Measurements from ENCODE around the gene EGFL7.

EGFL7 gene

DNA sequence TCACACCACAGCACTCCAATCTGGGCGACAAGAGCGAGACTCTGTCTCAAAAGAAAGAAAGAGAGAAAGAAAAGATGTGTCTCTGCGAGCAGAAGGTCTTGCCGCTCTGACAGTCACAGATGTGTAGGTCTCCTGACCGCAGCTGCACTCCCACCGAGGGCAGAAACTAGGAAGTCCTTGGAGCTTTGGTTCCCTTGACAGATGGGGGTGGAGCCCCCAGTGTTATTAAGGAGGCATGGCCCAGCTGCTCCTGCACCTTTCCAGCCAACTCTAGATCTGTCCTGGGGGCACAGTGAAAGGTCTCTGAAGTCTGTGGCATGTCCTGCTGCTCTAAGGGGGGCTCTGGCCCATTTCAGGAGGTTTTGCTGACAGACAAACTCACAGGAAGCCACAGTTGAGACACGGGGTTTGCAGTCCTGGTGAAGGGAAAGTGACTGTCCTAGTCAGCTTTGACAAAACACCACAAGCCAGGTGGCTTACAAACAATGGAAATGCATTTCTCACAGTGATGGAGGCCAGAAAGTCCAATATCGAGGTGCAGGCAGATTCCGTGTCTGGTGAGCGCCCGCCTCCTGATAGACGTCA is 40.7 kb downstream of the EGFL7 start:
- TF ChIP-seq CTCF (IDR thresholded peaks at IDR 0.05), result no peak

- TF ChIP-seq CTCF (IDR thresholded peaks at IDR 0.05), result no peak
Measured at GRCh38 chr9:136705564-136705963, 42.8 kb downstream of the EGFL7 start.

DNA sequence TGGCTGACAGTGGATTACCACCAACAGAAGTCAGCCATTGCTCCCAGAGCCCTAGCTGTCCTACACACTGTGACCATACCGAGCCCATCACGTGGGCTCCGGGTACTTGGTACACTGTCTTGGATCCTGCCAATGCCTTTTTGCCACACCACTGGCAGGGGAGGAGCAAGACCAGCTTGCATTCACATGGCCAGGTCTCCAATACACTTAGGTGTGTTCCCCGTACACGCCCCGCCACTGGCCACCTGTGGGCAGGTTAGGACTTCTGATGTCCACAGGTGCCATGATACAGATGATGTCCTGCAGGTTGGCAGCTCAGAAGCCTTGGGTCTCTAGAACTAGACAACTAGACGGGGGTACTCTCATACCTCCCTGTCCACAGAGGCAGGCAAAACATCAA is 44.3 kb downstream of the EGFL7 start:
- TF ChIP-seq CTCF (IDR thresholded peaks at IDR 0.05), result no peak

DNA sequence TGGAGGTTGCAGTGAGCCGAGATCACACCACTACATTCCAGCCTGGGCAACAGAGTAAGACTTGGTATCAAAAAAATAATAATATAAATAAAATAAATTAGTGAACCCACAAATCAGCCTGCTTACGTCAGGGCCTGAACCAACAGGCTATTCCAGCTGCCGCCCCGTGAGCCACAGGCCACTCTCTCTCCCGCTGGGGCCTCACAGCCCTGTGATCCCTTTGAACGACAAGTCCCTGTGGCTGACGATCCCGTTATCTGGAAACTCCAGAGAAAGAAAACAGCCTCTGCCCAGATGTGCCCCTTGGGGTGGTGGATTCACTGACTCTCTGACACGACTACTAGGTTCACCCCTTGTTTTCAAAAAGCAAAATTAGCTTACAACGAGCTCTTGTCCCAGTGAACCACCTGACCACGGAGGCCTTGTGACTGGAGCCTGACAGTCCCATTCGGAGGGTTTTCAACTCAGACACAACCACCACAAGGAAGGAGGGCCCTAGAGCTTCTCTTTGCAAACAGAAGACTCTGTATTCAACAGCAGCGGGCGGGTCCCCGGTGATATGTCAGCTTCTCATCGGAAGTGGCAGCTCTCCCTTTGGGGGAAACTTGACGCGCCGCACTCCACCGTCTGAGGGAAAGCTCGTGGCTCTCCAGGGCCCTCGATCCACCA is 45.3 kb downstream of the EGFL7 start:
- TF ChIP-seq CTCF (IDR thresholded peaks at IDR 0.05), result no peak

DNA sequence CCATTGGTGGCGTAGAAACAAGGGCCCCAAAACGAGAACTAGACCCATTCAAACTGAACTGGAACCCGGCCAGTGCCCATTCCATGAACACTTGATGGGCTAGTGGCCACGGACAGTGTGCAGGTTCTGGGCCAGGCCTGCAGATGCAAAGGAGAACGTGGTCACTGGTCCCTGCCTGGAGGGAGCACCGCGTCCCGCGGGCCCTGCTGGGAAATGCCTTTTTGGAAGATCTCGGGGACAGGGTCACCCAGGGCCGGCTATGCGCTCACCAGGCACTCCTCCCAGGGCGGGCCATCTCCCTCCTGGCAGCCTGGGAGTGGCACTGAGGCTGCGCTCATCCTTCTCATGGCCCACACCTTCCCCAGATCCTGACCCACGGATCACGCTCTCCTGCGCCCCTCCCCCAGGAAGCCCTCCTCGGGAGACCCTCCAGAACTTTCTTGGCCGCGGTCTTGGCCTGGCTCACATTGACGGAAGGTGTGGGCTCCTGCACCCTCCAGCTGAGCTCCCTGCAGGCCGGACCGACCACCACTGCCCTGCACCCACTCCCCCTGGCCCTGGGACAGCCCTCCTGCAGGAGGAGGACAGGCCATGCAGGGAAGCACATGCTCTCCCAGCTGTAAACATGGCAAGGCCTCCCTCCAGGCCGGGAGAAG is 46.9 kb downstream of the EGFL7 start:
- TF ChIP-seq CTCF (IDR thresholded peaks at IDR 0.05), result no peak

DNA sequence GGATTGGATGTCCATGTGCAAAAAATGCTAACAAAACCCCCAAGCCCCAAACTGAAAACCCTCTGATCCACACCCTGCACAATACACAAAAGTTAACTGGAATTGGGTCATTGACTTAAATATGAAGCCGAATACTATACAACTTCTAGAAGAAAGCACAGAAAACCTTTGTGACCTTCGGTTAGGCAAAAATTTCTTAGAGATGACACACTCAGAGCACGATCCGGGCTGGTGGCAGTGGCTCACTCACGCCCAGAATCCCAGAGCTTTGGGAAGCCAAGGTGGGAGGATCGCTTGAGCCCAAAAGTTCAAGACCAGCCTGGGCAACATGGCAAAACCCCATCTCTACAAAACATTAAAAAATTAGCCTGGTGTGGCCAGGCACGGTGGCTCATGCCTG is 47.8 kb downstream of the EGFL7 start:
- TF ChIP-seq CTCF (IDR thresholded peaks at IDR 0.05), result no peak

GRCh38 chr9:136711751-136712689 is 49.3 kb downstream of the EGFL7 start, which contains the start of gene DIPK1B:
Gene DIPK1B, plus strand, starts transcription at chr9:136712572. Its CDS starts 94 bp downstream, at chr9:136712666.
- TF ChIP-seq CTCF (IDR thresholded peaks at IDR 0.05), result no peak
